GM21717 (cell line): ENCODE results near the gene GPR146.

Experiments used
- ATAC-seq: cut with Tn5 transposase; IDR thresholded peaks from one replicate; pipeline ENCODE4 v1.9.1; 2021; ENCODE audit warnings: mild to moderate bottlenecking, moderate library complexity; ENCODE audit not compliant: unreplicated experiment

The GPR146 gene

GRCh38 chr7:1056785-1057410, 12.6 kb downstream of the GPR146 start:
- ATAC-seq, result no peak

GRCh38 chr7:1057416-1058291, 13.3 kb downstream of the GPR146 start:
- no peak for ATAC-seq

- no peak for ATAC-seq
Measured at GRCh38 chr7:1058311-1058710, 14.0 kb downstream of the GPR146 start.

- no peak for ATAC-seq
Measured at GRCh38 chr7:1058821-1059199, 14.5 kb downstream of the GPR146 start.

GRCh38 chr7:1059200-1060091, 15.1 kb downstream of the GPR146 start:
- ATAC-seq, result no peak

- ATAC-seq, result no peak
Measured at GRCh38 chr7:1060315-1061072, 16.1 kb downstream of the GPR146 start.

- ATAC-seq, result no peak
Measured at GRCh38 chr7:1061180-1061579, 16.8 kb downstream of the GPR146 start.

DNA sequence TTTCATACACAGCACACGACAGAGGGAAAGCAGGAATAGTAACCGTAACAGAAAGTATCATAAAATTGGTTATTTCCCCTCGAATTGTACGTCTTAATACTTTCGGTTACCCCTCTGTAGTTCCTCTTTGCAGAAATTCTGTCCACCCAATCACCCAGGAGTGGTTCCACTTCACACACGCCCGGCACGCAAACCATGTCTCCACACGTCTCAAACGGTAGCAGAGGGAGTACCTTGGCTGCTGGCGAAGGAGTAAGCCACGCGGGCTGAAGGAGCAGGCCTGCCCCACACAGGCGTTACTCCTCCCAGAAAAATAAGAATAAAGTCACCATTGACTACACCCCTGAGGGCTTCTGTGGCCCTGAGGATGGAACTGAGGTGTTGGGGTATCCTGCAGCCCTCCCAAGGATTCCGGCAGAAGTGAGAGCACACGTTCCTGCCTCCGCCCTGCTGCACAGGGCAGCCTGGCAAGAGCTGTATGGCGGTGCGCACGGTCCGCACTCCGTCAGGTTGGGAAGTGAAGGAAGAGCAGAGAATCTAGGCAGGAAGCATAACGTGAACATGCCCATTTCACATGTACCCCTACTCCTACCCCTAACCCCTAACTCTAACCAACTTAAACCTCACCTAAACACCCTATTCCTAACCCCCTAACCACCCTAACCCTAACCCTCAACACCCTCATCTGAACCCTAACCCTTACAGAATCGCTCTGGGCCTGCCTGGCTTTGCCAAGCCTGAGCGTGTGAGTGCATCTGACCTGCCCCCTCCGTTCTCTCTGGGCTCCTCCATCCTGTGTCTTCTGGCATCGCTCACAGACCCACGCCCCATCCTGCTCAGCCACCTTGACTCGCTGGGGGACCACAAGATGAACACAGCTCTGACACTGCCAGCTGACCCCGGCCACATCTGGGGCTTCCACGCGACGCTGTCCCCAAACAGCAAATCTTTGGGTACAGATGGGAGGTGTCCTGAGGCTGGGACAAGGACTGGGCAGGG, 18.2 kb downstream of the GPR146 start:
- peak; percentile 62 for ATAC-seq

GRCh38 chr7:1063361-1063760, 19.0 kb downstream of the GPR146 start:
- no peak for ATAC-seq

GRCh38 chr7:1064581-1064980, 20.2 kb downstream of the GPR146 start:
- no peak for ATAC-seq

- no peak for ATAC-seq
Measured at GRCh38 chr7:1065263-1065584, 20.9 kb downstream of the GPR146 start.

GRCh38 chr7:1065585-1066241, 21.4 kb downstream of the GPR146 start:
- peak; percentile 43 for ATAC-seq

DNA sequence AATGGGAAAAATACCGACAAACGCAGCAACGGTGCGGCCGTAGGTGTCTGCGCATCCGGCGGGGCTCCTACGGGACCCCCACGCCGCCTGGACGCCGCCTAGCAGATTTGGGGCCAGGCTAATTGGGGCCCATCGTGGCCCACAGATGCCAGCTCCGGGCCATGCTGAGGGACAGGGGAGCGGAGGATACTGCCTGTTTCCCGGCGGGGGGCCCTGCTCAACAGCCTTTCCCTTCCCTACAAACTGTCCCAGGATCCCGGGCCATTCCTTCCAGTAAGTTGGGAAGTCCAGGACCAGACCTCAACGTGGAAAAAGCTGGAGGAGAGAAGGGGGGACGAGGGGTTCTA, 21.9 kb downstream of the GPR146 start:
- ATAC-seq, result no peak

- no peak for ATAC-seq
Measured at GRCh38 chr7:1068013-1068412, 23.7 kb downstream of the GPR146 start.

DNA sequence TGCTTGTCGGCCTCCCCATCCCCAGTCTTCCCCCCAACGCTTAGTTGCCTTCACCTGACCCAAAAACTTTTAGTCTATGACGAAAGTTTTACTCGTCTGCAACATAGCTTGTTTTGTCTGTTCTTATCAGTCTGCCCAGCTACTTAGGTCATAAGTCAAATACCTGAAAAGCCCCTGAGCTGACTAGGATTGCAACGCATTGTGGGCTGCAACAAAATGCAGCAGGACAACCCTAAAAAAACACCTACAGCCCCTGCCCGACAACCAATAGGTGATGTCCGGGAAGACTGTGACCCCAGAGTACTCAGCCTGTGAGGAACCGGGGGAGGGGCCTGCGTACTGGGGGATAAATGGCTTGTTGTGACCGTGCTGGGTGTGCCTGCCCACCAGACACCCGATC, 24.3 kb downstream of the GPR146 start:
- no peak for ATAC-seq

- ATAC-seq, result no peak
Measured at GRCh38 chr7:1070544-1071011, 26.2 kb downstream of the GPR146 start.

DNA sequence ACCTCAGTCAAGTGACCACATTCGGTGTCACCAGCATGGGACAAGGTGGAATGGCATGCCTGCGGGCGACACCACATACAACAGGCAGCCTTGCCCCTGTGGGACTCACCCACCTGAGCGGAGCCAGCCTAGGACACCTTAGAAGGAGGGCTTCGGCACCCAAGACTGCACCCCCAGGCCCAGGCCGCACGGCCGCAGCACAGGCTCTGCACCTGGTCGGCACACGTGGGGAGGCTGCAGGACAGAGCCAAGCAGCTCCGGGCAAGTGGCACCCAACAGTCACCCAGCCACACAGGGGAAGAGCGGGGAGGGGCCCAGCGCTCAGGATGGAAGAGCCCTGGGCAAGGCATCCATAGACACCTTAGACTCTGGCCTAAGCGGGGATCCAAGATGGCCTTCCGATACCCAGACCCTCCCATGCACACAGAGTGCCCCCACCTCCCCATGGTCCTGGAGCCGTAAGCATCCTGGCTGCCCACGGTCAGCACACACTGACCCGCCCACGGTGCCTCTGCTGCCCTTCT, 27.4 kb downstream of the GPR146 start:
- ATAC-seq, result no peak

GRCh38 chr7:1073142-1073977, 29.0 kb downstream of the GPR146 start:
- ATAC-seq, result no peak
